ENCODE data around the gene ADTRP. TPM values are rescaled to one million over a fixed set of nuclear protein-coding genes. Genes with fewer than 3 reads are reported as not detected.

Gene ADTRP
- total RNA-seq, 2 donors from 2014 or later, result 56.6 to 79.9 TPM

- intact Hi-C loops (cut with DNase I), result no loop called here
- no peak overlapping the region for H3K4me3 ChIP-seq
- H3K9me3 ChIP-seq, result no peaks in the 10 kb centered on the region
- no peak overlapping the region for H3K9ac ChIP-seq (ENCODE audit: low read depth in 2 of 2, low read length in 2 of 2)
- TF ChIP-seq, protein P1, sequence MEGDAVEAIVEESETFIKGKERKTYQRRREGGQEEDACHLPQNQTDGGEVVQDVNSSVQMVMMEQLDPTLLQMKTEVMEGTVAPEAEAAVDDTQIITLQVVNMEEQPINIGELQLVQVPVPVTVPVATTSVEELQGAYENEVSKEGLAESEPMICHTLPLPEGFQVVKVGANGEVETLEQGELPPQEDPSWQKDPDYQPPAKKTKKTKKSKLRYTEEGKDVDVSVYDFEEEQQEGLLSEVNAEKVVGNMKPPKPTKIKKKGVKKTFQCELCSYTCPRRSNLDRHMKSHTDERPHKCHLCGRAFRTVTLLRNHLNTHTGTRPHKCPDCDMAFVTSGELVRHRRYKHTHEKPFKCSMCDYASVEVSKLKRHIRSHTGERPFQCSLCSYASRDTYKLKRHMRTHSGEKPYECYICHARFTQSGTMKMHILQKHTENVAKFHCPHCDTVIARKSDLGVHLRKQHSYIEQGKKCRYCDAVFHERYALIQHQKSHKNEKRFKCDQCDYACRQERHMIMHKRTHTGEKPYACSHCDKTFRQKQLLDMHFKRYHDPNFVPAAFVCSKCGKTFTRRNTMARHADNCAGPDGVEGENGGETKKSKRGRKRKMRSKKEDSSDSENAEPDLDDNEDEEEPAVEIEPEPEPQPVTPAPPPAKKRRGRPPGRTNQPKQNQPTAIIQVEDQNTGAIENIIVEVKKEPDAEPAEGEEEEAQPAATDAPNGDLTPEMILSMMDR (IDR thresholded peaks at IDR 0.05), result no peak
- no peaks in the 10 kb centered on the region for H3K4me1 ChIP-seq
- H3K27ac ChIP-seq, result no peak overlapping the region
- no peaks in the 10 kb centered on the region for H3K36me3 ChIP-seq
- H3K27me3 ChIP-seq, result no peaks in the 10 kb centered on the region
- no peak for DNase-seq
Observed at GRCh38 chr6:11796829-11797228, 18.2 kb upstream of the ADTRP start.

DNA sequence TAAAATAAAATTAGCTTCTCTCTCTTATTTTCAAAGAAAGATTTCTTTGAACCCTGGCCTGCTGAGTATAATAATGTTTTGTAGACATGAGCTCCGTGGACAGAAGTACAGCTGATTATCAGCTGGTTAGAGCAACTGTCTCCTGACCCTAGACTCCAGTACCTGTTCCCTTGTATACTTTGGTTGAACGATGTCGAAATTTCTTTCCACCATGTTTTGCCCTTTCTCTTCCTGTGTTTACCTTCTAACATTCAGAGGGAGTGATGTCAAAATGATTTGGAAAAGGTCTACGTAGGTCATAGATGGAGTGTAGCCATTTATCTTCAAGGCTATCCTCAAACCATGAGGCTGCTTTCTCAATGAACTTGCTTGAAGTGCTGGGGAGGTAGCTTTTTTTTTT, 16.8 kb upstream of the ADTRP start:
- Histone ChIP-seq H3K27ac (peak overlapping the region; percentile 16), H3K4me3 (no peak overlapping the region), H3K4me1 (no peaks in the 10 kb centered on the region), H3K9me3 (no peaks in the 10 kb centered on the region), H3K36me3 (no peaks in the 10 kb centered on the region), H3K9ac (ENCODE audit: low read depth in 2 of 2, low read length in 2 of 2) (no peak overlapping the region), H3K27me3 (no peaks in the 10 kb centered on the region)
- no peak for DNase-seq
- intact Hi-C loops (cut with DNase I), result no loop called here
- TF ChIP-seq, protein P1 (IDR thresholded peaks at IDR 0.05), result no peak

GRCh38 chr6:11793277-11793676, 14.7 kb upstream of the ADTRP start:
- H3K9ac ChIP-seq (ENCODE audit: low read depth in 2 of 2, low read length in 2 of 2), result no peak overlapping the region
- no peaks in the 10 kb centered on the region for H3K27me3 ChIP-seq
- TF ChIP-seq, protein P1 (IDR thresholded peaks at IDR 0.05), result no peak

GRCh38 chr6:11791354-11792107, 12.9 kb upstream of the ADTRP start:
- H3K27me3 ChIP-seq, result no peaks in the 10 kb centered on the region
- no peaks in the 10 kb centered on the region for H3K4me1 ChIP-seq
- no peak overlapping the region for H3K9ac ChIP-seq (ENCODE audit: low read depth in 2 of 2, low read length in 2 of 2)
- no peak overlapping the region for H3K27ac ChIP-seq
- TF ChIP-seq, protein P1 (IDR thresholded peaks at IDR 0.05), result no peak
- H3K36me3 ChIP-seq, result no peaks in the 10 kb centered on the region
- H3K9me3 ChIP-seq, result no peaks in the 10 kb centered on the region
- no peak for DNase-seq
- intact Hi-C loops (cut with DNase I), result no loop called here
- no peak overlapping the region for H3K4me3 ChIP-seq

More at GRCh38 chr6:11793277-11793676, 14.7 kb upstream of the ADTRP start:
- Histone ChIP-seq H3K36me3 (no peaks in the 10 kb centered on the region), H3K9me3 (no peaks in the 10 kb centered on the region), H3K4me3 (no peak overlapping the region), H3K27ac (no peak overlapping the region), H3K4me1 (no peaks in the 10 kb centered on the region)
- intact Hi-C loops (cut with DNase I), result no loop called here
- no peak for DNase-seq

- Histone ChIP-seq H3K36me3 (no peaks in the 10 kb centered on the region), H3K4me3 (no peak overlapping the region), H3K9ac (ENCODE audit: low read depth in 2 of 2, low read length in 2 of 2) (no peak overlapping the region), H3K27me3 (no peaks in the 10 kb centered on the region), H3K4me1 (no peaks in the 10 kb centered on the region), H3K9me3 (no peaks in the 10 kb centered on the region), H3K27ac (no peak overlapping the region)
- TF ChIP-seq, protein P1 (IDR thresholded peaks at IDR 0.05), result no peak
- intact Hi-C loops (cut with DNase I), result no loop called here
- DNase-seq, result no peak
Observed at GRCh38 chr6:11789744-11790143, 11.1 kb upstream of the ADTRP start.
